ENCODE data around the gene RHPN2. TPM values are rescaled to one million over a fixed set of nuclear protein-coding genes. Genes with fewer than 3 reads are reported as not detected.

RHPN2 gene
- total and polyA plus RNA-seq, 2 of the 8 experiments (the other 6 are each of a cell fraction or from before 2014, with no cell fraction given): 22.8 to 31.1 TPM

DNA sequence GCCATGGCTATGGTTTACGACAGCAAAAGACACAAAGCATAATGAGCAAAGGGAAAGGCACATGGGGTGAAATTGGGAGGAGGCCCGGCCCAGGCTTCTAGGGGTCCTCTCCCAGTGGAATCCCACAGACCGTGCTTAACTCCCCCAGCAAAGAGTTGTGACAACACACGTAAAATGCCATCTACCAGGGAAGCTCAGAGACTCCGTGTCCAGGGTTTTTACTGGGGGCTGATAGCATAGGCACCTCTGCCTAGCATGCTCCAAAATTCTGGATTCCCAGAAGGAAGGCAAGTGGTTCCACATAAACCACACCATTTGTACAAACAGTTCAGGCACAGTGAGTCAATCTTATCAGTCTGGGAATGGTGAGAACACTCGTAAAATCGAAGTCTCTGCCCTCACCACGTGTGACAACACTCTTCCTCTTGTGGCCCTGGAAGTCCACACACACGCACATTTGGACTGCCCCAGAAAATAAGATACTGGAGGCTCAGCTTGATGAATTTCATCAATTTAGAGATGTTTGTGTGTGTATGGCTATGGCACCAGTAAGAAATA is 34.9 kb downstream of the RHPN2 start:
- H4K8ac ChIP-seq (ENCODE audit: extremely low read depth, insufficient read depth, low read length): no peak overlapping the region
- no peaks in the 10 kb centered on the region for H3K23me2 ChIP-seq (ENCODE audit: low read depth, low read length)
- no peak overlapping the region for H3K14ac ChIP-seq (ENCODE audit: insufficient read length)
- POLR2A ChIA-PET (ENCODE audit: partially characterized antibody): interaction anchor here (0.7 kb wide), 1 partner anchor 77 kb away, joined by 4 read pairs; no protein-coding TSS in a partner anchor
- H3K9me3 ChIP-seq (ENCODE audit: insufficient read depth in 2 of 2, low read depth in 1 of 2, low read length in 1 of 2): peaks cover 10% of the 10 kb centered on the region in 2 experiments; a peak in 3 of 4 replicates
- CTCF ChIA-PET (ENCODE audit: partially characterized antibody): no interaction called here
- H2BK5ac ChIP-seq (ENCODE audit: low read depth, low read length): no peak overlapping the region
- no peak for DNase-seq (ENCODE audit: low read depth in 1 of 2, low spot score in 2 of 2)
- H2BK12ac ChIP-seq (ENCODE audit: low read depth, low read length): no peak overlapping the region
- no peaks in the 10 kb centered on the region for H4K20me1 ChIP-seq (replicated peaks in 1 of 2; ENCODE audit: control insufficient read depth in 1 of 2, insufficient read depth in 2 of 2, low read length in 2 of 2)
- H3K4me2 ChIP-seq (ENCODE audit: insufficient read depth in 1 of 2, low read depth in 2 of 2, low read length in 2 of 2): no peak overlapping the region
- H2BK15ac ChIP-seq (ENCODE audit: low read length): no peak overlapping the region
- peaks cover 0 to 32% of the 10 kb centered on the region in 2 experiments; a peak in 3 of 4 replicates for H3K79me2 ChIP-seq (ENCODE audit: control insufficient read depth in 1 of 2, insufficient read depth in 2 of 2, low read length in 2 of 2)
- H2AK5ac ChIP-seq (ENCODE audit: low read depth, low read length): no peak overlapping the region
- H3K36me3 ChIP-seq (ENCODE audit: control insufficient read depth in 2 of 4, insufficient read depth in 4 of 4, low read length in 3 of 4): peaks cover 0 to 10% (median 5%) of the 10 kb centered on the region in 4 experiments; a peak in 4 of 8 replicates
- H2AFZ ChIP-seq (ENCODE audit: low read length): no peak overlapping the region
- H2BK120ac ChIP-seq (replicated peaks; ENCODE audit: low read depth, low read length): no peak overlapping the region
- WGBS, 2 experiments (ENCODE audit: extremely low coverage in 1 of 2, insufficient coverage in 1 of 2, insufficient read length in 1 of 2, insufficient replicate concordance in 2 of 2, low coverage in 1 of 2, low lambda C conversion rate in 2 of 2, missing lambda C conversion rate in 1 of 2): 93% methylated on average over 9 of the region's 9 CpGs; no CpG with 5 or more reads in 1 of the 2 experiments
- H3K27ac ChIP-seq (ENCODE audit: low read depth, low read length): no peak overlapping the region
- H3K27me3 ChIP-seq (replicated peaks in 1 of 4; ENCODE audit: control insufficient read depth in 3 of 4, extremely low read depth in 1 of 4, insufficient read depth in 3 of 4, low read length in 3 of 4): no peaks in the 10 kb centered on the region
- no peak overlapping the region for H3K18ac ChIP-seq (ENCODE audit: extremely low read depth, low read length)
- no peak overlapping the region for H2BK20ac ChIP-seq (ENCODE audit: low read length)
- FAIRE-seq: no peak
- H4K91ac ChIP-seq (replicated peaks; ENCODE audit: insufficient read length, low read length): no peak overlapping the region
- no peak overlapping the region for H3K4ac ChIP-seq (replicated peaks; ENCODE audit: insufficient read length, low read depth, low read length)
- peaks cover 2% of the 10 kb centered on the region; the same call in 1 of the 2 replicates for H3K79me1 ChIP-seq (ENCODE audit: low read depth, low read length)
- H3K23ac ChIP-seq (ENCODE audit: insufficient read length): no peak overlapping the region
- no peak overlapping the region for H3K4me3 ChIP-seq (ENCODE audit: extremely low read depth in 1 of 4, insufficient read depth in 2 of 4, low read depth in 3 of 4, low read length in 4 of 4)
- H3K9ac ChIP-seq (replicated peaks in 1 of 4; ENCODE audit: extremely low read depth in 1 of 4, low read depth in 3 of 4, low read length in 3 of 4): no peak overlapping the region
- H3K56ac ChIP-seq (replicated peaks; ENCODE audit: insufficient read length, low read depth, low read length): no peak overlapping the region
- H3K4me1 ChIP-seq (replicated peaks in 1 of 4; ENCODE audit: control insufficient read depth in 3 of 4, insufficient read depth in 4 of 4, low read length in 3 of 4): peaks cover 0 to 9% (median 4%) of the 10 kb centered on the region in 4 experiments; a peak in 3 of 7 replicates
- H4K5ac ChIP-seq (ENCODE audit: insufficient read length, low read depth, low read length): no peak overlapping the region
- no peak for TF ChIP-seq POLR2AphosphoS5 (IDR thresholded peaks at IDR 0.05; ENCODE audit: low read depth, low read length)
- TF ChIP-seq RXRA (IDR thresholded peaks at IDR 0.05; ENCODE audit: insufficient read depth, low read depth, low read length): no peak
- TF ChIP-seq BRCA1 (IDR thresholded peaks at IDR 0.05; ENCODE audit: low read depth, low read length): no peak
- TF ChIP-seq POLR2A (IDR thresholded peaks at IDR 0.05; ENCODE audit: control extremely low read depth in 1 of 2, low read depth in 2 of 2, low read length in 2 of 2): no peak
- TF ChIP-seq SIRT6 (IDR thresholded peaks at IDR 0.05; ENCODE audit: low read length): no peak
- TF ChIP-seq FOSL1 (IDR thresholded peaks at IDR 0.05; ENCODE audit: insufficient read depth, low read depth, low read length): no peak
- TF ChIP-seq HDAC6 (IDR thresholded peaks at IDR 0.05; ENCODE audit: low read depth, low read length): no peak
- no peak for TF ChIP-seq POU5F1 (IDR thresholded peaks at IDR 0.05; ENCODE audit: low read depth, low read length)
- TF ChIP-seq SP2 (IDR thresholded peaks at IDR 0.05; ENCODE audit: low read length): no peak
- no peak for TF ChIP-seq CEBPB (IDR thresholded peaks at IDR 0.05; ENCODE audit: low read depth, low read length)
- no peak for TF ChIP-seq SUZ12 (IDR thresholded peaks at IDR 0.05; ENCODE audit: low read length)
- no peak for TF ChIP-seq MAFK (IDR thresholded peaks at IDR 0.05; ENCODE audit: low read depth, low read length)
